Omental fat pad (tissue), 4 donors: ENCODE results near the gene UBA7. TPM values are rescaled to one million over a fixed set of nuclear protein-coding genes. Genes with fewer than 3 reads are reported as not detected.

Experiments
- ATAC-seq: fragments of 150-250 bp; one replicate; pipeline ENCODE4 v1.9.1; 2016; ENCODE audit warnings: mild to moderate bottlenecking, moderate library complexity; ENCODE audit not compliant: low FRiP score
- DNase-seq: peaks from one replicate; pipeline ENCODE4 v3.0.0-alpha.2; 2019; ENCODE audit warnings: low spot score
- CTCF ChIP-seq, 3 donors: fragments of 450-650 bp; IDR thresholded peaks; one replicate each; pipeline ENCODE4 v1.5.1; 2016 to 2017; ENCODE audit warnings: antibody characterized with exemption in 3 of 3, mild to moderate bottlenecking in 3 of 3, moderate library complexity in 2 of 3
- total RNA-seq, 4 donors: library from RNA; depleted of rRNA; stranded (reverse); fragments of >200 nt; gene quantifications; one replicate each; pipeline ENCODE4 v1.1.0, GENCODE V29; 2016

The UBA7 gene
- total RNA-seq, 4 donors from 2014 or later = 33.6 to 85.4 (median 38.1) TPM

- DNase-seq (no peak), ATAC-seq (no peak)
- TF ChIP-seq CTCF (IDR thresholded peaks at IDR 0.05) = no peak
Measured at GRCh38 chr3:49794431-49794830, 19.3 kb downstream of the UBA7 start.

- DNase-seq = no peak
- TF ChIP-seq CTCF (IDR thresholded peaks at IDR 0.05) = no peak
- ATAC-seq = no peak
Measured at GRCh38 chr3:49793486-49794085, 20.2 kb downstream of the UBA7 start.

- ATAC-seq (no peak), DNase-seq (no peak)
Measured at GRCh38 chr3:49792371-49793150, 21.2 kb downstream of the UBA7 start.

GRCh38 chr3:49791571-49791970 lies 22.2 kb downstream of the UBA7 start:
- DNase-seq (no peak), ATAC-seq (no peak)
- no peak for TF ChIP-seq CTCF (IDR thresholded peaks at IDR 0.05)

More at GRCh38 chr3:49792371-49793150, 21.2 kb downstream of the UBA7 start:
- TF ChIP-seq CTCF (IDR thresholded peaks at IDR 0.05) = no peak

GRCh38 chr3:49790626-49791411 lies 22.9 kb downstream of the UBA7 start:
- no peak for TF ChIP-seq CTCF (IDR thresholded peaks at IDR 0.05)
- ATAC-seq = no peak
- DNase-seq = no peak

- ATAC-seq (no peak), DNase-seq (no peak)
- TF ChIP-seq CTCF (IDR thresholded peaks at IDR 0.05) = no peak
Measured at GRCh38 chr3:49788056-49788455, 25.7 kb downstream of the UBA7 start.
